Osteoblast (primary cell): ENCODE data around the gene CHAD. TPM values are rescaled to one million over a fixed set of nuclear protein-coding genes. Genes with fewer than 3 reads are reported as not detected.

Experiments used
- DNase-seq: peaks from one replicate; pipeline ENCODE4 v3.0.0; 2011; ENCODE audit warnings: low spot score, mixed read lengths; ENCODE audit not compliant: insufficient read length; ENCODE audit errors: missing footprints
- H2AFZ ChIP-seq: 2 replicates; pipeline ENCODE4 v1.6.0; 2011; ENCODE audit warnings: mild to moderate bottlenecking, low read length
- H3K27ac ChIP-seq: 2 replicates; pipeline ENCODE4 v1.5.1; 2011; ENCODE audit warnings: mild to moderate bottlenecking, low read depth, low read length, moderate library complexity
- H3K27me3 ChIP-seq: 2 replicates; pipeline ENCODE4 v1.6.0; 2012; ENCODE audit warnings: mild to moderate bottlenecking, control low read depth, inconsistent platforms, low read length, moderate library complexity; ENCODE audit not compliant: insufficient read depth
- H3K36me3 ChIP-seq: 2 replicates; pipeline ENCODE4 v1.5.1; 2011; ENCODE audit warnings: mild to moderate bottlenecking, low read length, control low read depth, moderate library complexity; ENCODE audit not compliant: insufficient read depth
- H3K4me1 ChIP-seq: 2 replicates; pipeline ENCODE4 v1.5.1; 2011; ENCODE audit warnings: mild to moderate bottlenecking, low read length, control low read depth, moderate library complexity; ENCODE audit not compliant: insufficient read depth
- H3K4me2 ChIP-seq: 2 replicates; pipeline ENCODE4 v1.6.0; 2011; ENCODE audit warnings: mild to moderate bottlenecking, low read length; ENCODE audit not compliant: insufficient read depth
- H3K4me3 ChIP-seq: fragments of 200-600 bp; sonication (generic); 3 replicates; pipeline ENCODE4 v1.5.1; 2012; ENCODE audit warnings: mild to moderate bottlenecking, low read length, inconsistent platforms; ENCODE audit not compliant: insufficient read depth
- H3K79me2 ChIP-seq: 2 replicates; pipeline ENCODE4 v1.6.0; 2012; ENCODE audit warnings: mild to moderate bottlenecking, low read length, control low read depth, inconsistent platforms; ENCODE audit not compliant: insufficient read depth
- H3K9me3 ChIP-seq: 2 replicates; pipeline ENCODE4 v1.5.1; 2011; ENCODE audit warnings: low read depth, low read length, control low read depth
- H4K20me1 ChIP-seq: 2 replicates; pipeline ENCODE4 v1.6.0; 2012; ENCODE audit warnings: mild to moderate bottlenecking, low read length, control low read depth; ENCODE audit not compliant: insufficient read depth
- total RNA-seq: library from RNA; depleted of rRNA; stranded (reverse); fragments of >200 nt; gene quantifications from 2 replicates; pipeline ENCODE4 v1.2.3, GENCODE V29; 2012
- TF ChIP-seq, protein P1 (sequence below): IDR thresholded peaks from 2 replicates; pipeline ENCODE4 v1.5.1; 2011; ENCODE audit warnings: mild to moderate bottlenecking, low read depth, low read length, moderate library complexity; ENCODE audit errors: extremely low read depth

The CHAD gene
- total RNA-seq, 1 donor = not detected

DNA sequence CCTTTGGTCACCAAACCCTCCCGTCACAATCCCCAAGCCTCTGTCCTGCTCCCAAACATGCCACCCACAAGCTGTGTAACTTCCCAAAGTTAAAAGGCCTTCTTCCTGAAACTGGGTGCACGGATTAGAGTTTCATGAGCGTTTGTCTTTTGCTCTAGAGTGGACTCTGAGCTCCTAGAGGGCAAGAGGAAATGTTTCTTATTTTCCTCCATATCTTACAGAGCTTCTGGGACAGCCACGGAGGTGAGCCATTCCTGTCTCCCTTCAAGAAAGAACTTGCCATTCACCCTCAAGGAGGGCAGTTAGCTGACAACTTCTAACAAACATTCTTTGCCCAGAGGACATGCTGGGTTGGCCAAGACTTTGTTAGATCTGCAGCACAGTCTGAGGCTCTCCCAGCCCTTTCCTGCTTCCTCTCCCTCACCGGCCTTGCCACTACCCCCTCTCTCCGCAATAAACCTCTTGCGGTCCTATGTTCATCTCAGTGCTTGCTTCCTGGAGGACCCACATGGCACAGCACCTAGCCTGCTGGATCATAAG is 37.0 kb upstream of the CHAD start:
- peak overlapping the region; percentile 50 for H2AFZ ChIP-seq
- no peaks in the 10 kb centered on the region for H4K20me1 ChIP-seq
- no peak overlapping the region for H3K27ac ChIP-seq
- no peaks in the 10 kb centered on the region for H3K9me3 ChIP-seq
- TF ChIP-seq, protein P1, sequence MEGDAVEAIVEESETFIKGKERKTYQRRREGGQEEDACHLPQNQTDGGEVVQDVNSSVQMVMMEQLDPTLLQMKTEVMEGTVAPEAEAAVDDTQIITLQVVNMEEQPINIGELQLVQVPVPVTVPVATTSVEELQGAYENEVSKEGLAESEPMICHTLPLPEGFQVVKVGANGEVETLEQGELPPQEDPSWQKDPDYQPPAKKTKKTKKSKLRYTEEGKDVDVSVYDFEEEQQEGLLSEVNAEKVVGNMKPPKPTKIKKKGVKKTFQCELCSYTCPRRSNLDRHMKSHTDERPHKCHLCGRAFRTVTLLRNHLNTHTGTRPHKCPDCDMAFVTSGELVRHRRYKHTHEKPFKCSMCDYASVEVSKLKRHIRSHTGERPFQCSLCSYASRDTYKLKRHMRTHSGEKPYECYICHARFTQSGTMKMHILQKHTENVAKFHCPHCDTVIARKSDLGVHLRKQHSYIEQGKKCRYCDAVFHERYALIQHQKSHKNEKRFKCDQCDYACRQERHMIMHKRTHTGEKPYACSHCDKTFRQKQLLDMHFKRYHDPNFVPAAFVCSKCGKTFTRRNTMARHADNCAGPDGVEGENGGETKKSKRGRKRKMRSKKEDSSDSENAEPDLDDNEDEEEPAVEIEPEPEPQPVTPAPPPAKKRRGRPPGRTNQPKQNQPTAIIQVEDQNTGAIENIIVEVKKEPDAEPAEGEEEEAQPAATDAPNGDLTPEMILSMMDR = no peak
- H3K4me2 ChIP-seq = no peak overlapping the region
- H3K27me3 ChIP-seq = no peaks in the 10 kb centered on the region
- peaks cover 11% of the 10 kb centered on the region for H3K4me1 ChIP-seq
- H3K36me3 ChIP-seq = no peaks in the 10 kb centered on the region
- peak; percentile 58 for DNase-seq
- H3K4me3 ChIP-seq = no peak overlapping the region
- no peaks in the 10 kb centered on the region for H3K79me2 ChIP-seq

DNA sequence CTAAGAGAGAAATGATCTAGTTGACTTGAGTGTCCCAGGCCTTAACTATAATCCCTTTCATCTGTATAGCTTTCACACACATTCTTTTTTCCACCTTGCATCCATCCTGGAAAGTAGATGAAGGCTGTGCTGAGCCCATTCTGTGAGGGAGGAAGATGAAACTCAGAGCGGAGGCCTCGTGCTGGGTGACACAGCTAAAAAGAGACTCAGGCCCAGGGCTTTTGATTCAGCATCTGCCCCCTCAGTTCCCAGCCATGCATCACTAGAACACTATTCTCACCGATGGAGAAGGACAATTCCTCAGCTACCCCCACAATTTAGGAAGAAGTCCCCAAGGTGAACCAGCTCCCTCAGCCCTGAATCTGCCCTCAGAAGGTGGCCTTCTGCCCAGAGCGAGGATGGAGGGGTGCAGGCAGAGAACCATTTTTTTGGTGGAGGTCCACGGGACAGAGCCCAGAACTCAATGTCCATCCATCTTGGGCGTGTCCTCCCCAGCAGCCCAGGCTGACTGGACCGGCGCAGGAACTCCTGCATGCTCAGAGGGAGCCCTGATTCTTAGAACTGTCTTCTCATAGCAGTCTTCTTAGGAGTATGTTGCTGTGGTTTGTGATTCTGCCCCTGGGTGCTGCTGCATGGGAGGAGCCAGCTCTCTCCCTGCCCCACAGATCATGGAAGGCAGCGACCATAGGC is 33.8 kb upstream of the CHAD start:
- Histone ChIP-seq H3K4me1 (peaks cover 3% of the 10 kb centered on the region), H3K27me3 (no peaks in the 10 kb centered on the region), H3K9me3 (no peaks in the 10 kb centered on the region), H2AFZ (no peak overlapping the region), H3K79me2 (no peaks in the 10 kb centered on the region), H3K27ac (no peak overlapping the region), H3K4me2 (no peak overlapping the region), H4K20me1 (no peaks in the 10 kb centered on the region), H3K36me3 (no peaks in the 10 kb centered on the region), H3K4me3 (no peak overlapping the region)
- TF ChIP-seq, protein P1 = no peak
- DNase-seq = peak; percentile 41

DNA sequence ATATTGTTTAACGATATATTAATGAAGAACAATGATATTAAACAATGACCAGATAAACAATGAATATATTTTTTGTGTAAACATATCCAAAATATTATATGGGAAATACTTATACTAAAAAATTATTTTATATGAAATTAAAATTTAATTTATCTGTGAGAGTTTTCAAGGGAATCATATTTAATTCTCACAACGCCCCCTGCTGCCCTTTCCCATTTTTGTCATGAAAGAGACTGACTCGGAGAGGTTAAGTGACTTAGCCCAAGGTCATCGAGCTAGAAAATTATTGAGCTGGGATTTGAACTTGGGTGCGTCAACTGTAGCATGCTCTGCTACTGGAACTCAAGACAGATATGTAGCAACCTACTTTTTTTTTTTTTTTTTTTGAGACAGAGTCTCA is 32.4 kb upstream of the CHAD start:
- Histone ChIP-seq H4K20me1 (no peaks in the 10 kb centered on the region), H3K4me2 (no peak overlapping the region), H3K4me3 (no peak overlapping the region), H3K27me3 (no peaks in the 10 kb centered on the region), H3K79me2 (no peaks in the 10 kb centered on the region), H2AFZ (no peak overlapping the region), H3K27ac (no peak overlapping the region), H3K9me3 (no peaks in the 10 kb centered on the region), H3K4me1 (peaks cover 4% of the 10 kb centered on the region), H3K36me3 (no peaks in the 10 kb centered on the region)
- DNase-seq = peak; percentile 14
- TF ChIP-seq, protein P1 = peak; percentile 63

DNA sequence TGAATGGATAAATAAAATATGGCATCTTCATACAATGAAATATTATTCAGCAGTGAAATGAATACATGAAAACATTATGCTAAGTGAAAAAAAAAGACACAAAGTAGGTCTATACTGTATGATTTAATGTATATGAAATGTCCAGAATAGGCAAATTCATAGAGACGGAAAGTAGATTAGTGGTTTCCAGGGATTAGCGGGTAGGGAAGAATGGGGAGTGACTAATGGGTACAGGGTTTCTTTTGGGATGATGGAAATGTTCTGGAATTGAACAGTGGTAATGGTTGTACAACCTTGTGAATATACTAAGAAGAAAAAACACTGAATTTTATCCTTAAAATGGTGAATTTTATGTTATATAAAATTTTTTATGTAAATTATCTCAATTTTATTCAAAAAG is 31.0 kb upstream of the CHAD start:
- no peak for DNase-seq
- H3K4me1 ChIP-seq = peaks cover 8% of the 10 kb centered on the region
- no peaks in the 10 kb centered on the region for H3K79me2 ChIP-seq
- H3K36me3 ChIP-seq = no peaks in the 10 kb centered on the region
- no peak overlapping the region for H2AFZ ChIP-seq
- H4K20me1 ChIP-seq = no peaks in the 10 kb centered on the region
- no peak overlapping the region for H3K27ac ChIP-seq
- H3K4me2 ChIP-seq = no peak overlapping the region
- TF ChIP-seq, protein P1 = no peak
- no peak overlapping the region for H3K4me3 ChIP-seq
- no peaks in the 10 kb centered on the region for H3K9me3 ChIP-seq
- H3K27me3 ChIP-seq = no peaks in the 10 kb centered on the region
